Endothelial cell of umbilical vein (primary cell): ENCODE results near the gene CBX4. TPM values are rescaled to one million over a fixed set of nuclear protein-coding genes. Genes with fewer than 3 reads are reported as not detected.

Source experiments
- BruUV-seq: library from RNA; stranded (reverse); fragments of 400-500 nt; replicated peaks from 2 replicates; lab custom pipeline; 2021; lab: Mats Ljungman, UMichigan
- CTCF ChIA-PET: fragments of 300-600, 350-600 bp; sonication (Branson Sonifier 250); formaldehyde crosslinking; loops from one replicate; lab custom pipeline; 2021; ENCODE audit warnings: antibody characterized with exemption, inconsistent platforms; lab: Charles Lee
- POLR2A ChIA-PET: fragments of 300-600, 350-600 bp; sonication (Branson Sonifier 250); formaldehyde crosslinking; loops from one replicate; lab custom pipeline; 2021; ENCODE audit warnings: antibody characterized with exemption, inconsistent platforms; lab: Charles Lee
- DNase-seq: peaks from one replicate; pipeline ENCODE4 v3.0.0-alpha.2; 2011; ENCODE audit warnings: low read depth, low spot score
- FAIRE-seq: peaks from 2 replicates; lab custom pipeline; 2011; peaks lifted over from hg19 to GRCh38; lab: Jason Lieb, UNC
- H2AFZ ChIP-seq: 2 replicates; pipeline ENCODE4 v1.6.0; 2012; ENCODE audit warnings: low read depth, low read length, control low read depth, inconsistent platforms
- H3K27ac ChIP-seq: 2 replicates; pipeline ENCODE4 v1.5.1; 2011; ENCODE audit warnings: low read depth, mild to moderate bottlenecking, control low read depth, low read length, moderate library complexity; ENCODE audit not compliant: insufficient read depth
- H3K27me3 ChIP-seq, 2 experiments: 2 replicates each; pipeline versions ENCODE4 v1.6.0 to v1.6.1; 2011; ENCODE audit warnings: low read length in 2 of 2, mixed read lengths in 1 of 2; ENCODE audit not compliant: control insufficient read depth in 2 of 2, insufficient read depth in 2 of 2
- H3K36me3 ChIP-seq, 2 experiments: 2 replicates in 1 of 2; 3 replicates in 1 of 2; pipeline ENCODE4 v1.5.1; 2011; ENCODE audit warnings: low read length in 2 of 2, mild to moderate bottlenecking in 1 of 2, moderate library complexity in 1 of 2; ENCODE audit not compliant: control insufficient read depth in 2 of 2, insufficient read depth in 2 of 2; ENCODE audit errors: extremely low read depth in 1 of 2
- H3K4me1 ChIP-seq: 3 replicates; pipeline ENCODE4 v1.5.1; 2011; ENCODE audit warnings: mild to moderate bottlenecking, low read length; ENCODE audit not compliant: control insufficient read depth, insufficient read depth; ENCODE audit errors: extremely low read depth
- H3K4me2 ChIP-seq: 2 replicates; pipeline ENCODE4 v1.6.1; 2011; ENCODE audit warnings: low read length, control low read depth, mixed read lengths; ENCODE audit not compliant: insufficient read depth
- H3K4me3 ChIP-seq, 3 experiments: fragments of 200-600 bp in 1 of 3; sonication (generic), shearing (Covaris generic) in 1 of 3; replicated peaks in 1 of 3; 2 replicates each; pipeline ENCODE4 v1.5.1; 2011 to 2016; ENCODE audit warnings: control low read depth in 3 of 3, low read length in 3 of 3, mild to moderate bottlenecking in 2 of 3, inconsistent platforms in 1 of 3, low read depth in 1 of 3, moderate library complexity in 1 of 3; ENCODE audit not compliant: insufficient read depth in 1 of 3
- H3K79me2 ChIP-seq: 2 replicates; pipeline ENCODE4 v1.6.0; 2012; ENCODE audit warnings: low read length, inconsistent platforms; ENCODE audit not compliant: control insufficient read depth, insufficient read depth
- H3K9ac ChIP-seq: replicated peaks from 2 replicates; pipeline ENCODE3; 2011; ENCODE audit warnings: low read length, control low read depth; ENCODE audit not compliant: insufficient read depth; ENCODE audit errors: extremely low read depth
- H3K9me1 ChIP-seq: replicated peaks from 3 replicates; pipeline ENCODE4 v1.6.0; 2011; ENCODE audit warnings: mild to moderate bottlenecking, low read length; ENCODE audit not compliant: control insufficient read depth, insufficient read depth; ENCODE audit errors: extremely low read depth
- H3K9me3 ChIP-seq: replicated peaks from 2 replicates; pipeline ENCODE4 v1.5.1; 2012; ENCODE audit warnings: low read length, inconsistent platforms; ENCODE audit not compliant: control insufficient read depth, insufficient read depth
- H4K20me1 ChIP-seq: replicated peaks from 2 replicates; pipeline ENCODE3; 2011; ENCODE audit warnings: mild to moderate bottlenecking, low read length; ENCODE audit not compliant: control insufficient read depth, insufficient read depth; ENCODE audit errors: extremely low read depth
- FOS ChIP-seq: IDR thresholded peaks from 2 replicates; pipeline ENCODE4 v1.6.1; 2011; ENCODE audit warnings: mild to moderate bottlenecking, low read length, moderate library complexity, borderline replicate concordance; ENCODE audit not compliant: insufficient read depth
- JUN ChIP-seq: IDR thresholded peaks from 2 replicates; pipeline ENCODE4 v1.6.1; 2011; ENCODE audit warnings: borderline replicate concordance, low read depth; ENCODE audit not compliant: insufficient read length, insufficient read depth
- MAX ChIP-seq: IDR thresholded peaks from 2 replicates; pipeline ENCODE4 v1.6.1; 2011; ENCODE audit not compliant: insufficient read depth, insufficient read length
- MYC ChIP-seq: IDR thresholded peaks from one replicate; pipeline ENCODE4 v1.6.1; 2011; ENCODE audit warnings: mild to moderate bottlenecking, low read depth, low read length
- POLR2A ChIP-seq: IDR thresholded peaks from 2 replicates; pipeline ENCODE4 v1.6.1; 2012; ENCODE audit warnings: low read depth, mild to moderate bottlenecking, control low read depth, low read length
- POLR2AphosphoS5 ChIP-seq: IDR thresholded peaks from 2 replicates; pipeline ENCODE4 v1.6.1; 2012; ENCODE audit warnings: low read depth, mild to moderate bottlenecking, control low read depth, low read length, moderate library complexity; ENCODE audit not compliant: insufficient read depth
- dilution Hi-C: fragments of 300-500 bp; cut with MboI; formaldehyde crosslinking; loops from one replicate; pipeline ENCODE4 v1.15.0; 2019; ENCODE audit warnings: low sequenced_read_pairs; ENCODE audit not compliant: extremely low pct_ligation_motif_present
- intact Hi-C: fragments of 100-400 bp; cut with micrococcal nuclease; formaldehyde crosslinking; loops from one replicate; pipeline ENCODE4 v1.10.0; 2022
- polyA plus RNA-seq, 4 experiments: library from polyadenylated mRNA; depleted of rRNA in 3 of 4; stranded (reverse) in 3 of 4; unstranded in 1 of 4; fragments of >200 nt; gene quantifications; 2 replicates each; pipeline versions ENCODE4 v1.2.1 to v1.2.3, GENCODE V29; 2011 to 2012; ENCODE audit warnings: missing spikeins in 1 of 4
- total RNA-seq: library from RNA; stranded (reverse); gene quantifications from 2 replicates; pipeline ENCODE4 v1.2.3, GENCODE V29; 2021

The CBX4 gene
- total and polyA plus RNA-seq, 2 donors (not counting 3 experiments of a cell fraction or from before 2014, with no cell fraction given): 7.0 to 12.3 TPM

DNA sequence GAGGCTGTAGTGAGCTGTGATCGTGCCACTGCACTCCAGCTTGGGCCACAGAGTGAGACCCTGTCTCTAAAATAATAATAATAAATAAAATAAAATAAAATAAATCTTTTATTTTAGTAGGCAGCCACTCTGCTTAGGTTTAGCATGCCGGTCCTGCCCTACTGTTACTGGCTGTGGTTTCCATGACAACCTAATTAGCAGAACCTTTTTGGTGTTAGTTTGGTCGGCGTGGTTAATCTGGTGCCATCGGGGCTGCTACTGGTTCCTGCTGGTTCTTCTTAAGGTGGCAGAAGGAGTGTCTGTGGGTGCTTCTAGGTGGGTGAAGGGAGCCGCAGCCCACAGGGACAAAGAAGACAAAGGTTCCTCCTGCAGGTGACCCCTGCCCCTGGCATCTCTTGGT, 37.8 kb upstream of the CBX4 start:
- dilution Hi-C loops: no loop called here
- POLR2A ChIA-PET: no interaction called here
- no peak overlapping the region for H3K27ac ChIP-seq

GRCh38 chr17:79875511-79875910, 36.3 kb upstream of the CBX4 start:
- intact Hi-C loops: no loop called here
- POLR2A ChIA-PET: no interaction called here

More for the DNA sequence above, 37.8 kb upstream of the CBX4 start:
- Histone ChIP-seq H4K20me1 (no peaks in the 10 kb centered on the region), H3K27me3 (no peaks in the 10 kb centered on the region), H3K4me2 (no peak overlapping the region), H3K79me2 (no peaks in the 10 kb centered on the region), H3K36me3 (no peaks in the 10 kb centered on the region), H3K9me1 (no peaks in the 10 kb centered on the region), H3K4me1 (no peaks in the 10 kb centered on the region), H3K9ac (no peak overlapping the region), H3K4me3 (no peak overlapping the region), H2AFZ (no peak overlapping the region), H3K9me3 (no peaks in the 10 kb centered on the region)
- TF ChIP-seq POLR2AphosphoS5: no peak
- FAIRE-seq (no peak), DNase-seq (no peak)
- CTCF ChIA-PET: no interaction called here
- intact Hi-C loops: no loop called here
- no TSS peak for BruUV-seq

More at GRCh38 chr17:79875511-79875910, 36.3 kb upstream of the CBX4 start:
- H3K4me2 ChIP-seq: no peak overlapping the region
- no peak overlapping the region for H2AFZ ChIP-seq
- no peaks in the 10 kb centered on the region for H3K36me3 ChIP-seq
- FAIRE-seq (no peak), DNase-seq (no peak)
- no TSS peak for BruUV-seq
- no peaks in the 10 kb centered on the region for H3K9me1 ChIP-seq
- no peak for TF ChIP-seq MYC
- TF ChIP-seq POLR2A: no peak
- TF ChIP-seq FOS: no peak
- no peak for TF ChIP-seq JUN
- no peak for TF ChIP-seq MAX
- no peak overlapping the region for H3K9ac ChIP-seq
- no peaks in the 10 kb centered on the region for H3K27me3 ChIP-seq
- dilution Hi-C loops: no loop called here
- H3K4me3 ChIP-seq: no peak overlapping the region
- no peaks in the 10 kb centered on the region for H3K4me1 ChIP-seq
- H4K20me1 ChIP-seq: no peaks in the 10 kb centered on the region
- CTCF ChIA-PET: interaction anchor here (1.0 to 1.4 kb wide), 7 partner anchors 9 to 31 kb away, joined by 3 to 5 read pairs (median 3); no protein-coding TSS in a partner anchor
- H3K9me3 ChIP-seq: no peaks in the 10 kb centered on the region
- no peak overlapping the region for H3K27ac ChIP-seq
- H3K79me2 ChIP-seq: no peaks in the 10 kb centered on the region
